ENCODE measurements around the gene PHTF1.
A peak's percentile ranks its signal among the peaks of the same experiment; 100 is the strongest.
"Not testable (repeated sequence)": the region's sequence is repeated elsewhere in the genome, so short reads cannot be mapped to it uniquely, and the experiment has no call there.

Gene PHTF1

GRCh38 chr1:113718621-113719020, 40.7 kb downstream of the PHTF1 start:
- not testable (repeated sequence) for DNase-seq (ENCODE audit: low spot score)

DNA sequence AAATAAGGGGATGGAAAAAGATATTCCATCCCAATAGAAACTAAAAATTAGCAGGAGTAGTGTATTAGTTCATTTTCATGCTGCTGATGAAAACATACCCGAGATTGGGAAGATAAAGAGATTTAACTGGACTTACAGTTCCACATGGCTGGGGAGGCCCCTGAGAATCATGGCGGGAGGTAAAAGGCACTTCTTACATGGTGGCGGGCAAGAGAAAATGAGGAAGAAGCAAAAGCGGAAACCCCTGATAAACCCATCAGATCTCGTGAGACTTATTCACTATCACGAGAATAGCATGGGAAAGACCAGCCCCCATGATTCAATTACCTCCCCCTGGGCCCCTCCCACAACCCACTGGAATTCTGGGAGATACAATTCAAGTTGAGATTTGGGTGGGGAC, 41.8 kb downstream of the PHTF1 start:
- DNase-seq (ENCODE audit: low spot score): not testable (repeated sequence)

DNA sequence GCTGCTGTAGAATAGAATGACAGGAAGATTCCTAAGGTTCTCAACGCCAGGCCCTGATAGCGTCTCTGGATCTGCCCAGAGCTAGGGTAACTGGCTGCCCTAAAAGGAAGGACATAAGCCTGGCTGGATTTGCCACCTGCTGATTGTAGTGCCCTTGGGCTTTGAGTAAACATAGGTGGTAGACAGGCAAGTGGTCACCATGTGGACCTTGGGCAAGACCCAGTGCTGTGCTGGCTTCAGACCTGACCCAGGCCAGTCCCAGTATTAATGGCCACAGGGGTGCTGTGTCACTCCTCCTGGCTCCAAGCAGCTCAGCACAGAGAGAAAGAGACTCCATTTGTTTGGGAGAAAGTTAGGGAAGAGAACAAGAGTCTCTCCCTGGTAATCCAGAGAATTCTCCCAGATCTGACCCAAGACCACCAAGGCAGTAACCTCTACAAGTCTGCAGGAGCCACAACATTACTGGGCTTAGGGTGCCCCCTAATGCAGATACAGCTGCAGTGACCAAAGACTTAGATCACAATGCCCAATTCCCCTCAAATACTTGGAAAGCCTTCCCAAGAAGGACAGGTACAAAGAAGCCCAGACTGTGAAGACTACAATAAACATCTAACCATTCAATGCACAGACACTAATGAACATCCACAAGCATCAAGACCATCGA, 44.5 kb downstream of the PHTF1 start:
- no peak for DNase-seq (ENCODE audit: low spot score)

GRCh38 chr1:113701429-113701828, 57.9 kb downstream of the PHTF1 start:
- DNase-seq (ENCODE audit: low spot score): no peak

DNA sequence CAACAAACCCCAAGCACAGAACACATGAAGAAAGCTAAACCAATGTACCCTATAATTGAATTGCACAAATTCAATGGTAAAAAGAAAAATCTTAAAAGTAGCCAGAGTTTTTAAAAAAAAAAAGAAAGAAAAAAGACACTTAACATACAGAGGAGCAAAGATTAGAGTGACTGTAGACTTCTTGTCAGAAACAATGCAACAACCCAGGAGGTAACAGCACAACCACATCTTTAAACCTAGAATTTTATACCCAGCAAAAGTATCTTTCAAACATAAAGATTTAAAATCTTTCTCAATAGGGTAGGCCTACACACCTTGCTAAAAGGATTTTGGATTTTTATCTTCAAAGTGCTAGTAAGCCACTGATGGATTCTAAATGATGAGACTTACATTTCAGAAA, 64.4 kb downstream of the PHTF1 start:
- no peak for DNase-seq (ENCODE audit: low spot score)

DNA sequence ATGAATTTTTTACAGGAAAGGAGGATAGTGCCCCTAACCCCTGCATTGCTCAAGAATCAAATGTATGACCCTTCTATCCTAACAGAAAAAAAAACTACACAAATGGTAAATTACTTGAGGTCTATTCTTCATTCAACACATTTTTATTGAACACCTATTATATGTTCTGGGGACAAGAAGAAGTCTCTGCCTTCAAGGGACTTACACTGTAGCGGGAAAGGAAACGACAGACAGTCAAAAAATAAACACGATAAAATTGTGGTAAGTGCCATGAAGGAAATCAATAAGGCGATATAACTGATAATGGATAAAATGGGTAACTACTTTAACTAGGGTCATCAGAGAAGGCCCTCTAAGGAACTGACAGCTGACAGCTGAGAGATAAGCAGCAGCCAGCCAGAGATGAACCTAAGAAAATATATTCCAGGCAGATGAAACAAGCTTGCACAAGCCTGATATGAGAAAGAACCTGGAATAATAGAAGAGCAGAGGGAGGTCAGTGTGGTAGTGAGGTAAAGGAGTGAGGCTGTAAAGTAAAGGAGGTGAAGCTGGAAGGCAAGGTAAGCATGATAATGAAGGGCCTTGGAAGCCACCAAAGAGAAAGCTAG, 66.4 kb downstream of the PHTF1 start:
- no peak for DNase-seq (ENCODE audit: low spot score)

DNA sequence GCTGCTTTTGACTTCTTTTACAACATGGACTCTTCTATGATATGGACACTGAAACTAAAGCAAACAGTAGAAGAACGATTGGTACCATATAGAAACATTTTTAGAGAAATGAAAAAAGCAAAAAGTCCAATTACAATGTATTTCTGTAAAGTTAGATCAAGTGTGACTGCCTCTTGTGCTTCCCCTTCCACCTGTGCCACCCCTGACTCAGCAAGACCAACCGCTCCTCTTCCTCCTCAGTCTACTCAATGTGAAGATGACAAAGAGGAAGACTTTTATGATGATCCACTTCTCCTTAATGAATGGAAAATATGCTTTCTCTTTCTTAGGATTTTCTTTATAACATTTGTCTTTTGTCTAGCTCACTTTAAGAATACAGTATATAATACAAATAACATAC, 66.9 kb downstream of the PHTF1 start:
- no peak for DNase-seq (ENCODE audit: low spot score)

GRCh38 chr1:113691184-113691583, 68.1 kb downstream of the PHTF1 start:
- DNase-seq (ENCODE audit: low spot score): no peak

GRCh38 chr1:113686891-113687618, 72.2 kb downstream of the PHTF1 start:
- DNase-seq (ENCODE audit: low spot score): no peak

DNA sequence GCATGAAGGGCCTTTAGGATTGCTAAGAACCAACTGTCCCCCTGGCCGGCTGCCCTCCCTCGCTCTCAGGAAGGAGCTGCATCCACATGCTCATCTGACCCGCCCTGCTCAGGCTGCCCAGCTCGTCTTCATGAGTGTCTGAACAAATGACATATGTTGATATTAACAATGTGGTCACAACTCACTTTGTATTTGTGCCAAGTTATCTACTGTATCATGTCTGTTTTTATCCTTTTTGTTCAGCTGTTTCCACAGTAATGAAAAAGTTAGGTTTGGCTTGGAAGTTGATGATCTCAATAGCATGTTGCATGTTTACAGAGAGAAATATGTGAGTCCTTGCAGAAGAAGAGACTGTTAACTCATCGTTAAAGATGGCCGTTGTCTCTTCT, 75.1 kb downstream of the PHTF1 start:
- DNase-seq (ENCODE audit: low spot score): no peak

DNA sequence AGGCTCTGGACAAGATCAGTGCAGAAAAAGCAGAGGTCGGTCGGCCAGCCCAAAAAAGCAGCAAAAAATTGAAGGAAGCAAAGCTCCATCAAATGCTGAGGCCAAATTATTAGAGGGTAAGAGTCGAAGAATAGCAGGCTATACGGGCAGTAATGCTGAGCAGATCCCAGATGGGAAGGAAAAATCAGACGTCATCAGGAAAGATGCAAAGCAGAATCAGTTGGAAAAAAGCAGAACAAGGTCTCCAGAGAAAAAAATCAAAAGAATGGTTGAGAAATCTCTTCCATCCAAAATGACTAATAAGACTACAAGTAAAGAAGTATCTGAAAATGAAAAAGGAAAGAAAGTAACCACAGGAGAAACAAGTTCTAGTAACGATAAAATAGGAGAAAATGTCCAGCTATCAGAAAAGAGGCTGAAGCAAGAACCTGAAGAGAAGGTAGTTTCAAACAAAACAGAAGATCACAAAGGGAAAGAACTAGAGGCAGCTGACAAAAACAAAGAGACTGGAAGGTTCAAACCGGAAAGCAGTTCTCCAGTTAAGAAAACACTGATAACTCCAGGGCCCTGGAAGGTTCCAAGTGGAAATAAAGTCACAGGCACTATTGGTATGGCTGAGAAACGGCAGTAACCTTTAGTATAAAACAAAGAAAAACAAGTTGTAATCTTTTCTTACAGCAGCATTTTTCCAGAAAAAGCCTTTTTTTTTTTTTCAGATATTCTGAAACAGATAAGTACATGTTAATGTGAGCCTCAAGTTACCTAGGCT, 75.7 kb downstream of the PHTF1 start:
- DNase-seq (ENCODE audit: low spot score): no peak

- DNase-seq (ENCODE audit: low spot score): no peak
Measured at GRCh38 chr1:113681596-113682337, 77.5 kb downstream of the PHTF1 start.

DNA sequence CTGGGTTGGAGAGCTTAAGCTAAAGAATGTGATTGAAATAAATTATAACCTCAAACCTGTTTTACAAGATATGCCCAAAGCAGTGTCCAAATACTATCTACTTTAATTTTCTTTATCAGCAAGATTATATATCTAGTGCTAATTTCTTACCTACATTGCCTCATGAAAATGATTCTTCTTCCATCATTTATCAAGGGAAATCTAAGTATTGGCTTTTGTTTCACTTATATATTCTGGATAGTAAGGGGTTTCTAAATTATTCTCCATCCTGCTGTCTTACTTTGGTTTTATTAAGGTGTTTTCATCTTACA, 81.2 kb downstream of the PHTF1 start:
- no peak for DNase-seq (ENCODE audit: low spot score)

- DNase-seq (ENCODE audit: low spot score): peak; percentile 48
Measured at GRCh38 chr1:113677250-113678158, 81.8 kb downstream of the PHTF1 start.

DNA sequence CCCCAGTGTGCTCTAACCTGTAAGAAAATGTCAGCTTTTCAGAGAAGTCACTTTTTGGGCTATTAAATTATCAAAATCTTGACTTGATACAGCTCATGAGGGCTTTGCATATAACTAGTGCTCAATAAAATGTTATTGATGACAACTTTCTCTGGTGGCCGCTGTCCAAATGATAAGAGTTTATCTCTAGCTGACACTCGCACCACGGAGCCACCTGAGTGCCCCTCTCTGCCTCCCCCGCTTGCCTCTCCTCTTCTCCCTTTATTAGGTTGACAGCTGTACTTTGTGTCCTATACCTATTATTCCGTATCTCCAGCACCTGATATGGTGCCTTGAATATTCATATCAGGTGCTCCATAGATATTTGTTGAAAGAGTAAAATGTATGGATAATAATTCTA, 82.8 kb downstream of the PHTF1 start:
- no peak for DNase-seq (ENCODE audit: low spot score)

- no peak for DNase-seq (ENCODE audit: low spot score)
Measured at GRCh38 chr1:113675302-113675701, 84.0 kb downstream of the PHTF1 start.

- no peak for DNase-seq (ENCODE audit: low spot score)
Measured at GRCh38 chr1:113674591-113674990, 84.7 kb downstream of the PHTF1 start.

DNA sequence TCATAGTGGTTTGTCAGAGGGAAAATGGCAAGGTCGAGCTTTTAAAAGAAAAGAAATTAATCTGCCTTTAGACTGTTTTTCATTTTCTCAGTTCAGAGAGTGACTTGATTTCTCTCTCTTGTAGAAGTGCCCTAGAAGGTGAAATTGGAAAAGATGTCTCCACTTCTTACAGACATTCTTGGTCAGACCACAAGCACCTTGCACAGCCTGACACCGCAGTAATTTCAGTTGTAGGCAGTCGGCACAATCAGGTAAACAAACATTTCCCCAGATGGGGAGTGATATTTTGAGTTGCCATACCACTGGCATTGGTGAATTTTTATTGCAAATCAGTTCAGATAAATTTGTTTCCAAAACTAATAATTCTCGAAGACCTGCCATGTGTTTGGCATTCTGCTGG, 86.8 kb downstream of the PHTF1 start:
- no peak for DNase-seq (ENCODE audit: low spot score)

DNA sequence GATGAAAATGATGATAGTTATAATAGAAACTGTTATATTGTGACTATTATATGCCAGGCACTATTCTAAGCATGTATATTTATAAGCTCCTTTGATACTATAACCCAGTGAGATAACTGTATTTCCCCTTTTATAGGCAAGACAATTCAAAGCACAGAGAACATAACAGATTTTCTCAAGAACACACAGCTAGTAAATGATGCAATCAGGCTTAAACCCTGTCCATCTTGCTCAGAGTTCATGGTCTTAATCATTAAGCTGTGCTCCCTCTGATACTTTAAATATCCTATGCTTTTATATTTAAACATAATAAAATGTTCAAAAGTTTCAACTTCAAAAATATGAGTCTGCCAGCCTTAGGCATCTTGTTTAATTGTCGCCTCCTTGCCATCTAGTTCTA, 88.6 kb downstream of the PHTF1 start:
- no peak for DNase-seq (ENCODE audit: low spot score)

- DNase-seq (ENCODE audit: low spot score): no peak
Measured at GRCh38 chr1:113669988-113670387, 89.3 kb downstream of the PHTF1 start.

DNA sequence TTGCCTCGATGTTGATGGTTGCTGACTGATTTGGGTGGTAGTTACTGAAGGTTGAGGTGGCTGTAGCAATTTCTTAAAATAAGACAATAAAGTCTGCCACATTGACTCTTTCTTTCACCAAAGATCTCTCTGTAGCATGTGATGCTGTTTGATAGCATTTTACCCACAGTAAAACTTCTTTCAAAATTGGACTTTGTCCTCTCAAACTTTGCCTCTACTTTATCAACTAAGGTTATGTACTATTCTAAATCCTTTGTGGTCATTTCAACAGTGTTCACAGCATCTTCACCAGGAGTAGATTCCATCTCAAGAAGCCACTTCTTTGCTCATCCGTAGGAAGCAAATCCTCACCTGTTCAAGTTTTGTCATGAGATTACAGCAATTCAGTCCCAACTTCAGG, 93.2 kb downstream of the PHTF1 start:
- no peak for DNase-seq (ENCODE audit: low spot score)
